ENCODE results near the gene KLHDC8B. TPM values are rescaled to one million over a fixed set of nuclear protein-coding genes. Genes with fewer than 3 reads are reported as not detected.

KLHDC8B gene
- total RNA-seq, 2 donors from 2014 or later = 51.2 to 80.9 TPM

- Histone ChIP-seq H3K4me3 (no peak overlapping the region), H3K4me1 (peaks cover 0 to 22% of the 10 kb centered on the region in 2 donors), H3K27me3 (no peaks in the 10 kb centered on the region), H3K36me3 (no peaks in the 10 kb centered on the region), H3K27ac (no peak overlapping the region), H3K9me3 (peaks cover 0 to under 1% of the 10 kb centered on the region in 2 donors)
- TF ChIP-seq, protein P1, sequence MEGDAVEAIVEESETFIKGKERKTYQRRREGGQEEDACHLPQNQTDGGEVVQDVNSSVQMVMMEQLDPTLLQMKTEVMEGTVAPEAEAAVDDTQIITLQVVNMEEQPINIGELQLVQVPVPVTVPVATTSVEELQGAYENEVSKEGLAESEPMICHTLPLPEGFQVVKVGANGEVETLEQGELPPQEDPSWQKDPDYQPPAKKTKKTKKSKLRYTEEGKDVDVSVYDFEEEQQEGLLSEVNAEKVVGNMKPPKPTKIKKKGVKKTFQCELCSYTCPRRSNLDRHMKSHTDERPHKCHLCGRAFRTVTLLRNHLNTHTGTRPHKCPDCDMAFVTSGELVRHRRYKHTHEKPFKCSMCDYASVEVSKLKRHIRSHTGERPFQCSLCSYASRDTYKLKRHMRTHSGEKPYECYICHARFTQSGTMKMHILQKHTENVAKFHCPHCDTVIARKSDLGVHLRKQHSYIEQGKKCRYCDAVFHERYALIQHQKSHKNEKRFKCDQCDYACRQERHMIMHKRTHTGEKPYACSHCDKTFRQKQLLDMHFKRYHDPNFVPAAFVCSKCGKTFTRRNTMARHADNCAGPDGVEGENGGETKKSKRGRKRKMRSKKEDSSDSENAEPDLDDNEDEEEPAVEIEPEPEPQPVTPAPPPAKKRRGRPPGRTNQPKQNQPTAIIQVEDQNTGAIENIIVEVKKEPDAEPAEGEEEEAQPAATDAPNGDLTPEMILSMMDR (IDR thresholded peaks at IDR 0.05) = no peak
- no peak for DNase-seq (ENCODE audit: low spot score)
Observed at GRCh38 chr3:49222002-49222401, 50.6 kb downstream of the KLHDC8B start.

Other genes starting within 250 kb of the KLHDC8B start
- 10 to 100 TPM; 40.5 to 45.4 TPM for gene P4HTM, start 181.4 kb upstream of the KLHDC8B start, total RNA-seq
- gene WDR6, start 164.2 kb upstream of the KLHDC8B start, total RNA-seq = 10 to 100 TPM; 51.2 to 71.1 TPM
- gene DALRD3, start 153.0 kb upstream of the KLHDC8B start, total RNA-seq = 10 to 100 TPM in 1 of 2 donors, 1 to 10 TPM in 1; 9.5 to 11.8 TPM
- 100 to 1,000 TPM; 182 to 297 TPM for gene NDUFAF3, start 149.5 kb upstream of the KLHDC8B start, total RNA-seq
- gene IMPDH2, start 142.2 kb upstream of the KLHDC8B start, total RNA-seq = 10 to 100 TPM; 32.1 to 68.7 TPM
- 10 to 100 TPM; 39.1 to 46.8 TPM for gene QRICH1, start 77.5 kb upstream of the KLHDC8B start, total RNA-seq
- gene QARS1, start 66.8 kb upstream of the KLHDC8B start, total RNA-seq = 100 to 1,000 TPM; 118 to 138 TPM
- gene USP19, start 50.8 kb upstream of the KLHDC8B start, total RNA-seq = 10 to 100 TPM; 49.3 to 58.7 TPM
- 1,000 to 10,000 TPM; 1,056 to 1,180 TPM for gene LAMB2, start 38.5 kb upstream of the KLHDC8B start, total RNA-seq
- 10 to 100 TPM; 16.7 to 25.2 TPM for gene CCDC71, start 5.3 kb upstream of the KLHDC8B start, total RNA-seq
- 1 to 10 TPM; 1.0 to 1.5 TPM for gene C3orf62, start 105.6 kb downstream of the KLHDC8B start, total RNA-seq
- gene USP4, start 168.5 kb downstream of the KLHDC8B start, total RNA-seq = 10 to 100 TPM in 1 of 2 donors, 1 to 10 TPM in 1; 9.8 to 13.5 TPM
- gene GPX1, start 186.8 kb downstream of the KLHDC8B start, total RNA-seq = 100 to 1,000 TPM; 121 to 276 TPM
- 100 to 1,000 TPM; 292 to 304 TPM for gene RHOA, start 240.4 kb downstream of the KLHDC8B start, total RNA-seq
- gene TCTA, start 240.8 kb downstream of the KLHDC8B start, total RNA-seq = 10 to 100 TPM; 13.9 to 23.1 TPM

Measured in right atrium auricular region (tissue), 2 donors.